GM12875 (cell line): ENCODE measurements around the gene CAMK1G.

Experiments
- H3K4me3 ChIP-seq: one replicate; pipeline ENCODE4 v1.5.1; 2011; ENCODE audit warnings: low read depth, low read length, control low read depth
- CTCF ChIP-seq: IDR thresholded peaks from 2 replicates; pipeline ENCODE4 v1.5.1; 2011; ENCODE audit warnings: low read depth, mild to moderate bottlenecking, control low read depth, inconsistent platforms, low read length, moderate library complexity, borderline replicate concordance; ENCODE audit not compliant: insufficient read depth

CAMK1G gene

GRCh38 chr1:209589440-209589839, 5.9 kb downstream of the CAMK1G start:
- TF ChIP-seq CTCF = no peak
- no peak overlapping the region for H3K4me3 ChIP-seq

GRCh38 chr1:209589863-209590262, 6.3 kb downstream of the CAMK1G start:
- no peak for TF ChIP-seq CTCF
- no peak overlapping the region for H3K4me3 ChIP-seq

GRCh38 chr1:209590405-209590804, 6.9 kb downstream of the CAMK1G start:
- H3K4me3 ChIP-seq = no peak overlapping the region
- TF ChIP-seq CTCF = no peak

GRCh38 chr1:209593747-209594146, 10.2 kb downstream of the CAMK1G start:
- TF ChIP-seq CTCF = no peak

GRCh38 chr1:209594440-209594839, 10.9 kb downstream of the CAMK1G start:
- TF ChIP-seq CTCF = no peak
- no peak overlapping the region for H3K4me3 ChIP-seq

More at GRCh38 chr1:209593747-209594146, 10.2 kb downstream of the CAMK1G start:
- H3K4me3 ChIP-seq = no peak overlapping the region

- H3K4me3 ChIP-seq = no peak overlapping the region
- TF ChIP-seq CTCF = no peak
Observed at GRCh38 chr1:209595028-209595427, 11.5 kb downstream of the CAMK1G start.

GRCh38 chr1:209595599-209596285, 12.2 kb downstream of the CAMK1G start:
- no peak for TF ChIP-seq CTCF
- no peak overlapping the region for H3K4me3 ChIP-seq
